Neural cell (in vitro differentiated cells): ENCODE measurements around the gene UGT1A4. TPM values are rescaled to one million over a fixed set of nuclear protein-coding genes. Genes with fewer than 3 reads are reported as not detected.
"Not testable (repeated sequence)": the region's sequence is repeated elsewhere in the genome, so short reads cannot be mapped to it uniquely, and the experiment has no call there.

Experiments used
- H2AFZ ChIP-seq: fragments of 200-600, 300-800 bp; sonication (generic), shearing (Covaris generic); 2 replicates; pipeline ENCODE4 v1.6.0; 2014; ENCODE audit warnings: low read depth, mild to moderate bottlenecking, antibody characterized with exemption, low read length, moderate library complexity
- H3F3A ChIP-seq: fragments of 200-600 bp; shearing (Covaris generic); 2 replicates; pipeline ENCODE4 v1.6.1; 2016; ENCODE audit warnings: mild to moderate bottlenecking, moderate library complexity, mixed read lengths, antibody characterized with exemption, low read length; ENCODE audit not compliant: insufficient read depth, poor library complexity, severe bottlenecking
- H3K27ac ChIP-seq: fragments of 200-600, 300-800 bp; sonication (generic), shearing (Covaris generic); 2 replicates; pipeline ENCODE4 v1.5.1; 2014; ENCODE audit warnings: mild to moderate bottlenecking, low read length, moderate library complexity
- H3K27me3 ChIP-seq: fragments of 300-800, 200-600 bp; sonication (generic), shearing (Covaris generic); 2 replicates; pipeline ENCODE4 v1.6.0; 2014; ENCODE audit warnings: mild to moderate bottlenecking, low read depth, low read length, moderate library complexity; ENCODE audit not compliant: insufficient read depth
- H3K36me3 ChIP-seq: fragments of 300-800, 200-600 bp; sonication (generic), shearing (Covaris generic); 2 replicates; pipeline ENCODE4 v1.5.1; 2014; ENCODE audit warnings: mild to moderate bottlenecking, antibody characterized with exemption, low read length, moderate library complexity; ENCODE audit not compliant: insufficient read depth
- H3K4me2 ChIP-seq: fragments of 300-800, 200-600 bp; sonication (generic), shearing (Covaris generic); 2 replicates; pipeline ENCODE4 v1.6.0; 2014; ENCODE audit warnings: mild to moderate bottlenecking, low read length
- H3K4me3 ChIP-seq: fragments of 300-800, 200-600 bp; sonication (generic), shearing (Covaris generic); 2 replicates; pipeline ENCODE4 v1.5.1; 2014; ENCODE audit warnings: mild to moderate bottlenecking, low read length, moderate library complexity
- H3K79me2 ChIP-seq: fragments of 200-600 bp; shearing (Covaris generic); replicated peaks from 2 replicates; pipeline ENCODE4 v1.6.0; 2014; ENCODE audit warnings: mild to moderate bottlenecking, low read length, moderate library complexity; ENCODE audit not compliant: insufficient read depth
- H3K9ac ChIP-seq: fragments of 300-800, 200-600 bp; sonication (generic), shearing (Covaris generic); 2 replicates; pipeline ENCODE4 v1.6.1; 2016; ENCODE audit warnings: mild to moderate bottlenecking, low read length, mixed read lengths
- H3K9me2 ChIP-seq: fragments of 200-600 bp; shearing (Covaris generic); 2 replicates; pipeline ENCODE4 v1.6.1; 2016; ENCODE audit warnings: mild to moderate bottlenecking, low read length, mixed read lengths; ENCODE audit not compliant: insufficient read depth
- H3K9me3 ChIP-seq: fragments of 200-600, 300-800 bp; sonication (generic), shearing (Covaris generic); 2 replicates; pipeline ENCODE4 v1.6.1; 2016; ENCODE audit warnings: mild to moderate bottlenecking, mixed run types, low read length, moderate library complexity, mixed read lengths
- H4K20me1 ChIP-seq: fragments of 200-600 bp; shearing (Covaris generic); 2 replicates; pipeline ENCODE4 v1.6.1; 2016; ENCODE audit warnings: mild to moderate bottlenecking, mixed run types; ENCODE audit not compliant: insufficient read depth
- CTCF ChIP-seq: fragments of 450-650 bp; IDR thresholded peaks from 2 replicates; pipeline ENCODE4 v1.5.1; 2014; ENCODE audit warnings: antibody characterized with exemption, mild to moderate bottlenecking, moderate library complexity; ENCODE audit not compliant: poor library complexity, severe bottlenecking
- EP300 ChIP-seq: fragments of 450-650 bp; conservative IDR thresholded peaks from 2 replicates; pipeline ENCODE4 v1.6.1; 2014; ENCODE audit warnings: antibody characterized with exemption, mild to moderate bottlenecking, moderate library complexity; ENCODE audit not compliant: poor library complexity, severe bottlenecking
- EZH2 ChIP-seq: fragments of 200-600, 300-800 bp; shearing (Covaris generic), sonication (generic); IDR thresholded peaks from 2 replicates; pipeline ENCODE4 v1.6.1; 2014; ENCODE audit warnings: antibody characterized with exemption, low read length, borderline replicate concordance, mild to moderate bottlenecking; ENCODE audit not compliant: insufficient read depth, poor library complexity, severe bottlenecking
- MXI1 ChIP-seq: fragments of 450-650 bp; conservative IDR thresholded peaks from 2 replicates; pipeline ENCODE4 v1.6.1; 2014; ENCODE audit warnings: antibody characterized with exemption, mild to moderate bottlenecking; ENCODE audit not compliant: poor library complexity, severe bottlenecking
- POLR2AphosphoS5 ChIP-seq: IDR thresholded peaks from 2 replicates; pipeline ENCODE4 v1.6.1; 2012
- RAD21 ChIP-seq: fragments of 450-650 bp; conservative IDR thresholded peaks from 2 replicates; pipeline ENCODE4 v1.6.1; 2014; ENCODE audit warnings: antibody characterized with exemption, mild to moderate bottlenecking, moderate library complexity
- REST ChIP-seq: IDR thresholded peaks from 2 replicates; pipeline ENCODE4 v1.6.1; 2012; ENCODE audit warnings: borderline replicate concordance
- SMC3 ChIP-seq: fragments of 450-650 bp; conservative IDR thresholded peaks from 2 replicates; pipeline ENCODE4 v1.6.1; 2014; ENCODE audit warnings: antibody characterized with exemption, mild to moderate bottlenecking, moderate library complexity; ENCODE audit not compliant: poor library complexity
- TAF1 ChIP-seq: IDR thresholded peaks from 2 replicates; pipeline ENCODE4 v1.6.1; 2012; ENCODE audit warnings: low read depth
- polyA plus RNA-seq: library from polyadenylated mRNA; depleted of rRNA; stranded (reverse); fragments of >200 nt; gene quantifications from 2 replicates; pipeline ENCODE4 v1.2.3, GENCODE V29; 2014

Gene UGT1A4
- polyA plus RNA-seq, 1 donor from 2014 or later: not detected

- Histone ChIP-seq H4K20me1 (no peaks in the 10 kb centered on the region), H2AFZ (no peak overlapping the region), H3K79me2 (no peaks in the 10 kb centered on the region), H3K4me2 (no peak overlapping the region), H3K27me3 (no peaks in the 10 kb centered on the region), H3K36me3 (no peaks in the 10 kb centered on the region), H3K4me3 (no peak overlapping the region), H3F3A (no peaks in the 10 kb centered on the region), H3K9ac (no peak overlapping the region), H3K27ac (no peak overlapping the region), H3K9me3 (no peaks in the 10 kb centered on the region), H3K9me2 (no peaks in the 10 kb centered on the region)
- TF ChIP-seq POLR2AphosphoS5: no peak
- no peak for TF ChIP-seq RAD21
- TF ChIP-seq TAF1: no peak
- no peak for TF ChIP-seq EZH2
- TF ChIP-seq SMC3: no peak
- TF ChIP-seq MXI1: no peak
- no peak for TF ChIP-seq REST
- no peak for TF ChIP-seq EP300
- no peak for TF ChIP-seq CTCF
These were observed 25.1 kb downstream of the UGT1A4 start for GRCh38 chr2:233743464-233744259.

GRCh38 chr2:233745073-233745755 lies 26.7 kb downstream of the UGT1A4 start:
- no peaks in the 10 kb centered on the region for H3K27me3 ChIP-seq
- H3K36me3 ChIP-seq: no peaks in the 10 kb centered on the region
- no peak overlapping the region for H3K4me3 ChIP-seq
- H3F3A ChIP-seq: no peaks in the 10 kb centered on the region
- H3K9ac ChIP-seq: no peak overlapping the region
- no peaks in the 10 kb centered on the region for H4K20me1 ChIP-seq
- H3K27ac ChIP-seq: no peak overlapping the region
- no peaks in the 10 kb centered on the region for H3K9me2 ChIP-seq
- no peaks in the 10 kb centered on the region for H3K79me2 ChIP-seq
- TF ChIP-seq EP300: no peak
- H3K9me3 ChIP-seq: no peaks in the 10 kb centered on the region
- H3K4me2 ChIP-seq: no peak overlapping the region
- H2AFZ ChIP-seq: no peak overlapping the region

GRCh38 chr2:233745838-233746237 lies 27.3 kb downstream of the UGT1A4 start:
- not testable (repeated sequence) for H3K4me2 ChIP-seq, H3K27ac ChIP-seq, H3F3A ChIP-seq, H3K36me3 ChIP-seq, H3K9ac ChIP-seq, H2AFZ ChIP-seq, H3K9me3 ChIP-seq, H4K20me1 ChIP-seq, H3K9me2 ChIP-seq, H3K27me3 ChIP-seq, H3K79me2 ChIP-seq, H3K4me3 ChIP-seq
